ENCODE data around the gene TTI1.
"Not testable (repeated sequence)": the region's sequence is repeated elsewhere in the genome, so short reads cannot be mapped to it uniquely, and the experiment has no call there.

Gene TTI1

GRCh38 chr20:37970856-37971245, 62.4 kb downstream of the TTI1 start:
- FAIRE-seq: no peak

GRCh38 chr20:37969949-37970855, 63.1 kb downstream of the TTI1 start:
- no peak for FAIRE-seq

More at GRCh38 chr20:37970856-37971245, 62.4 kb downstream of the TTI1 start:
- no peak for DNase-seq (ENCODE audit: low spot score)

GRCh38 chr20:37968841-37969401, 64.3 kb downstream of the TTI1 start:
- DNase-seq (ENCODE audit: low spot score) (no peak), FAIRE-seq (no peak)

More at GRCh38 chr20:37969949-37970855, 63.1 kb downstream of the TTI1 start:
- DNase-seq (ENCODE audit: low spot score): no peak

DNA sequence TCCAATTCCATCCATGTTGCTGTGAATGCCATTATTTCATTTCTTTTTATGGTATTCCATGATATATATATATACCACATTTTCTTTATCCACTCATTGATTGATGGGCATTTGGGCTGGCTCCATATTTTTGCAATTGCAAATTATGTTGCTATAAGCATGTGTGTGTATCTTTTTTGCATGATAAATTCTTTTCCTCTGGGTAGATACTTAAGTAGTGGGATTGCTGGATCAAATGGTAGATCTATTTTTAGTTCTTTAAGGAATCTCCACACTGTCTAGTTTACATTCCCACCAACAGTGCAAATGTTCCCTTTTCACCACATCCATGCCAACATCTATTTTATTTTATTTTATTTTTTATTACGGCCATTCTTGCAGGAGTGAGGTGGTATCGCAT, 69.8 kb downstream of the TTI1 start:
- DNase-seq (ENCODE audit: low spot score); FAIRE-seq: not testable (repeated sequence)

DNA sequence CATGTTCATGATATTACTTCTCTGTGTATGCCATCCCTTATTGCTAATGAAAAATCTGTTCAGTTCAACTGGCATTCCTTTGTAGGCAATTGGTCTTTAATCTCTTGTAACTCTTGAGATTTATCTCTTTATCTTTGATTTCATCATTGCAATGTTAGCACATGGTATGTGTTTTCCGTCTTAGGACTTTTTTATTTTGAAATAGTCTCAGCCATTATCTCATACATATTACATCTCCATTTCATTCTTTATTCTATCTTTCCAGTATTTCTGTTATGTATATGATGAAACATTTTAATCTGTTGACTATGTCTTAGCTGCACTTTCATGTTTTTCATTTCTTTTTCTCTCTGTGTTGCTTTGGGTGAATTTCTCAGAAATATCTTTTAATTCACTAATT, 72.2 kb downstream of the TTI1 start:
- FAIRE-seq (no peak), DNase-seq (ENCODE audit: low spot score) (no peak)

DNA sequence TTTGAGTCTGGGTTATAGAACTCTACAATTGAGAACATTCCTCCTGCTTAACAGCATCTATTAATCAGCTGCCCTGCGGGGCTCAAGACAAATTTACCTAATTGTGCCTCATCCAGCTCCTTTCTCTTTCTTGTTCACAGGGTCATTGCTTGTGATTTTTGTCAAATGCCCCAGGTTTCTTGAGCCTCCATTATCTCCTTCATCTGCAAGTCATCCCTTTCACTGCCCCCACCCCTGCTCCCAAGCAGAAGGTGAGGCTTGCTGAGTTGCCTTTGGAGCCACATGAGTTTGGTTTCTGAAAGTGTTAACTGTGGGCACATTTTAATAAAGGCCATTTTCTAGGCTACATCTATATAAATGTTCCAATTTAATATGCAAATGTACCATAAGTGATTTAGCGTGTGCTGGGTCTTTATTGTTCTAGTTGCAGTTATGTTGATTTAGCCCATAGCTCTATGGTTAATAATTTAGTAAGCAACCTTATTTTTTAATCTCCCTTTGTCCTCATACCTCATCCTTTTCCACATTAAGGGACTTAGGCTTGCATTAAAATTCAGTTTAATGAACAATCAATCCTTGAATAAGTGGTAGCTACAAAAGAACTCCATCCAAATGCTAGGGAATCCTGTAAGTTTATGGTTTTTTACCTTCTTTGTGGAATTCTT, 74.3 kb downstream of the TTI1 start:
- no peak for DNase-seq (ENCODE audit: low spot score)
- FAIRE-seq: no peak

GRCh38 chr20:37956107-37956585, 77.1 kb downstream of the TTI1 start:
- DNase-seq (ENCODE audit: low spot score): no peak
- no peak for FAIRE-seq

GRCh38 chr20:37955511-37955910, 77.7 kb downstream of the TTI1 start:
- DNase-seq (ENCODE audit: low spot score): no peak
- no peak for FAIRE-seq

DNA sequence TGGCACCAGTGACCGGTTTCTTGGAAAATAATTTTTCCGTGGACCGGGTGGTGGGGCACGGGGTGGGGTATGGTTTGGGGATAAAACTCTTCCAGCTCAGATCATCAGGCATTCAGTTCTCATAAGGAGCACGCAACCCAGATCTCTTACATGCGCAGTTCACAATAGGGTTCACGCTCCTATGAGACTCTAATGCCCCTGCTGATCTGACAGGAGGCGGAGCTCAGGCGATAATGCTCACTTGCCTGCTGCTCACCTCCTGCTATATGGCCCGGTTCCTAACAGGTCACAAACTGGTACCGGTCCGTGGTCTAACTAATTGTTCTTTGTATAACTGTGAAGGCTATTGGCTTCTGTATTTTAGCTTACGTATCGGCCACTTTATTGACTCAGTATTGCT, 78.6 kb downstream of the TTI1 start:
- FAIRE-seq (no peak), DNase-seq (ENCODE audit: low spot score) (no peak)

DNA sequence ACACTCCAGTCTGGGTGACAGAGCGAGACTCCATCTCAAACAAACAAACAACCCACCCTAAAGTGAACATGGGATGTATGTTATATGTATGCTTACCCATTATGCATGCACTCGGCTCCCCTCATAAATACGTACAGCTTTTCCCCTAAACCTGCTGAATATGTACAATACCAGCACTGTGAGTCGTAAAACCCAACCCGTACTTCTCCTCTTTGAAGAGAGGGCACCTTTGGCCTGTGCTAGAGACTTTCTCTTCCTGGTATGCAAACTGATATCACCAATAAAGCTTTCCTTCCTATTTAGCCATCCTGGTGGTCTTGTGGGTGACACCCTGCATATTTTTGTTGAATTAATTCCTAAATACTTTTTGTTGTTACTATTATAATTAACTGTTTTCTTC, 79.1 kb downstream of the TTI1 start:
- no peak for DNase-seq (ENCODE audit: low spot score)
- no peak for FAIRE-seq

- DNase-seq (ENCODE audit: low spot score) (no peak), FAIRE-seq (no peak)
These were observed 84.3 kb downstream of the TTI1 start for GRCh38 chr20:37948956-37949355.

DNA sequence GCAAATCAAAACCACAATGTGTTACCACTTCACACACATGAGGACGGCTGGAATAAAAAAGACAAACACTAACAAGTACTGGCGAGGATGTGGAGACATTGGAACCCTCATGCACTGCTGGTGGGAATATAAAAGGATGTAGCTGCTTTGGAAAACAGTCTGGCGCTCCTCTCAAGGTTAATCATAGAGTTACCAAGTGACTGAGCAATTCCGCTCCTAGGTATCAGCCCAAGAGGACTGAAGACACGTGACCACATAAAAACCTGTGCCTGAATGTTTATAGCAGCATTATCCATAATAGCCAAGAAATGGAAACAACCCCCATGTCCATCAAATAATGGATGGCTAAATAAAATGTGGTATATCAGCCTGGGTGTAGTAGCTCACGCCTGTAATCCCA, 85.3 kb downstream of the TTI1 start:
- FAIRE-seq: no peak
- DNase-seq (ENCODE audit: low spot score): no peak

- FAIRE-seq: no peak
- DNase-seq (ENCODE audit: low spot score): no peak
These were observed 86.3 kb downstream of the TTI1 start for GRCh38 chr20:37946946-37947345.

GRCh38 chr20:37945091-37945547, 88.1 kb downstream of the TTI1 start:
- FAIRE-seq (no peak), DNase-seq (ENCODE audit: low spot score) (no peak)

- DNase-seq (ENCODE audit: low spot score) (no peak), FAIRE-seq (no peak)
These were observed 88.7 kb downstream of the TTI1 start for GRCh38 chr20:37944456-37944981.

- no peak for DNase-seq (ENCODE audit: low spot score)
- no peak for FAIRE-seq
These were observed 89.5 kb downstream of the TTI1 start for GRCh38 chr20:37943501-37944455.

GRCh38 chr20:37943033-37943432, 90.2 kb downstream of the TTI1 start:
- no peak for DNase-seq (ENCODE audit: low spot score)
- FAIRE-seq: no peak

DNA sequence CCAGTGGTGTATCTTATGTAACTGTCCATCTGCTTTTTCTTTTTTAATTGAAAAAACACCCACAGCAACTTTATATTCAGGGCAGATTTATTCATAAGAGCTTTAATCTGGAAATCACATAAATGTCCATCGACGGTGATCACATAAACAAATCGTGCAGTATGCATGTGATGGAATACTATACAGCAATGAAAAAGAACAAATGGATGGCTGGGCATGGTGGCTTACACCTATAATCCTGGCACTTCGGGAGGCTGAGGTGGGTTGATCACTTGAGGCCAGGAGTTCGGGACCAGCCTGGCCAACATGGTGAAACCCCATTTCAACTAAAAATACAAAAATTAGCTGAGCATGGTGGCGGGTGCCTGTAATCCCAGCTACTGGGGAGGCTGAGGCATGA, 91.3 kb downstream of the TTI1 start:
- DNase-seq (ENCODE audit: low spot score): no peak
- FAIRE-seq: no peak

DNA sequence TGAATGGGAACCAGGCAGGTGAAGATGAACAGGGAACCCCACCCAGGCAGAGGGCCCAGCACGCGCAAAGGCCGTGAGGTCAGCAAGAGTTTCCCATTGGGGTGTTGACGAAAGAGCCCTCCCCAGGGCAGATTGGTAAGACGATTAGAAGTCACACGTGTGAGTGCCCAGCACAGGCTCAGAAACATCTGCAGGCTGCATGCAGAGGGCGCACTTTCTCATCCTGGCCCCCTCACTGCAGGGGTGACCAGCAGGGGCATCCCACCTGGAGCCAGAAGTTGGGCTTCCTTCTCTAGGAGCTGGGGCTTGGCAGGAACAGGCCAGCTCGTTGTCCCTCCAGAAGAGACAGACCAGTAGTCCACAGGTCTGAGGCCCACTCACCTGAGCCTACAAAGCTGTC, 91.9 kb downstream of the TTI1 start:
- no peak for FAIRE-seq
- DNase-seq (ENCODE audit: low spot score): no peak

- FAIRE-seq (no peak), DNase-seq (ENCODE audit: low spot score) (no peak)
These were observed 92.4 kb downstream of the TTI1 start for GRCh38 chr20:37940858-37941257.
